Kidney (tissue), 14 donors: ENCODE results near the gene OGFR. TPM values are rescaled to one million over a fixed set of nuclear protein-coding genes. Genes with fewer than 3 reads are reported as not detected.

ENCODE experiments used
- DNase-seq, 5 donors: peaks; one replicate each; pipeline ENCODE4 v3.0.0-alpha.2; 2013 to 2020
- FAIRE-seq: peaks from 2 replicates; lab custom pipeline; 2012; peaks lifted over from hg19 to GRCh38; lab: Jason Lieb, UNC
- H3K27ac ChIP-seq, 2 donors: one replicate each; pipeline ENCODE4 v1.7.0; 2013; ENCODE audit warnings: low read depth in 2 of 2, low read length in 2 of 2, inconsistent platforms in 1 of 2
- H3K27me3 ChIP-seq: one replicate; pipeline ENCODE4 v1.7.1; 2013; ENCODE audit warnings: low read length, inconsistent platforms; ENCODE audit not compliant: control insufficient read depth, insufficient read depth
- H3K36me3 ChIP-seq, 3 donors: one replicate each; pipeline versions ENCODE4 v1.7.0 to v1.7.1; 2013; ENCODE audit warnings: low read length in 3 of 3, control low read depth in 1 of 3, inconsistent platforms in 1 of 3; ENCODE audit not compliant: insufficient read depth in 3 of 3, control insufficient read depth in 2 of 3
- H3K4me1 ChIP-seq, 3 donors: one replicate each; pipeline versions ENCODE4 v1.7.0 to v1.7.1; 2013; ENCODE audit warnings: low read length in 3 of 3, inconsistent platforms in 1 of 3, low read depth in 1 of 3; ENCODE audit not compliant: control insufficient read depth in 2 of 3, insufficient read depth in 2 of 3
- H3K4me3 ChIP-seq, 3 donors: one replicate each; pipeline versions ENCODE4 v1.7.0 to v1.8.1; 2013; ENCODE audit warnings: low read length in 3 of 3, control low read depth in 1 of 3, inconsistent platforms in 1 of 3
- H3K9ac ChIP-seq, 3 donors: one replicate each; pipeline versions ENCODE4 v1.7.0 to v1.7.1; 2013; ENCODE audit warnings: low read length in 3 of 3, control low read depth in 1 of 3, inconsistent platforms in 1 of 3
- H3K9me3 ChIP-seq, 3 donors: one replicate each; pipeline versions ENCODE4 v1.7.0 to v1.7.1; 2013; ENCODE audit warnings: low read length in 3 of 3, control low read depth in 1 of 3, inconsistent platforms in 1 of 3; ENCODE audit not compliant: control insufficient read depth in 2 of 3, insufficient read depth in 1 of 3
- CTCF ChIP-seq: IDR thresholded peaks from 3 replicates; pipeline ENCODE4 v1.5.1; 2012; ENCODE audit warnings: mild to moderate bottlenecking, moderate library complexity, borderline replicate concordance; ENCODE audit not compliant: insufficient read depth; ENCODE audit errors: extremely low read depth
- intact Hi-C: fragments of 100-400 bp; cut with DNase I; formaldehyde crosslinking; loops from one replicate; pipeline ENCODE4 v1.11.1; 2022
- polyA plus RNA-seq: library from polyadenylated mRNA; stranded (reverse); fragments of 350-450 nt; fragmentation: Illumina TruSeq; extraction: RNeasy Lipid Tissue Mini Kit (QIAGEN cat#74804); gene quantifications from one replicate; pipeline ENCODE4 v1.2.3, GENCODE V29; 2014; ENCODE audit warnings: low read depth, low replicate concordance; ENCODE audit not compliant: insufficient read depth
- total RNA-seq: library from RNA; stranded (reverse); fragmentation: NEBNext Ultra II Directional; extraction: Animal tissue kit (Norgen Biotek cat#: 25700); gene quantifications from one replicate; pipeline ENCODE4 v1.2.1, GENCODE V29; 2021
- donor health status: control.
- donor health status: control.
- donor health status: control.
- donor health status: control.
- donor health status: control.
- donor health status: DM: yes; HTN: yes; CAD: no.
- donor health status: Normal renal cell carcinoma (clear cell type).

OGFR gene
- total and polyA plus RNA-seq, 2 donors from 2014 or later = 33.7 to 46.8 TPM

- TF ChIP-seq CTCF = no peak
- DNase-seq (no peak), FAIRE-seq (no peak)
- intact Hi-C loops = no loop called here
- H3K36me3 ChIP-seq = no peaks in the 10 kb centered on the region
- H3K27me3 ChIP-seq = peaks cover 4% of the 10 kb centered on the region
- no peak overlapping the region for H3K9ac ChIP-seq
- no peak overlapping the region for H3K27ac ChIP-seq
- H3K9me3 ChIP-seq = no peaks in the 10 kb centered on the region
- H3K4me1 ChIP-seq = peaks cover 0 to 14% (median 0%) of the 10 kb centered on the region in 3 donors
- no peak overlapping the region for H3K4me3 ChIP-seq
These were observed 13.4 kb downstream of the OGFR start for GRCh38 chr20:62817975-62818591.

GRCh38 chr20:62818592-62819493 is 14.2 kb downstream of the OGFR start:
- peak; percentile 77 to 93 (median 82) for DNase-seq
- Histone ChIP-seq H3K27ac (no peak overlapping the region), H3K27me3 (peaks cover 4% of the 10 kb centered on the region)

GRCh38 chr20:62819494-62820174 is 15.0 kb downstream of the OGFR start:
- H3K4me1 ChIP-seq = peaks cover 0 to 18% (median 0%) of the 10 kb centered on the region in 3 donors
- no peak overlapping the region for H3K9ac ChIP-seq
- intact Hi-C loops = no loop called here
- no peaks in the 10 kb centered on the region for H3K36me3 ChIP-seq
- no peaks in the 10 kb centered on the region for H3K9me3 ChIP-seq
- H3K27ac ChIP-seq = no peak overlapping the region
- DNase-seq = no peak
- FAIRE-seq = no peak
- no peak overlapping the region for H3K4me3 ChIP-seq
- TF ChIP-seq CTCF = no peak
- peaks cover 4% of the 10 kb centered on the region for H3K27me3 ChIP-seq

More at GRCh38 chr20:62818592-62819493, 14.2 kb downstream of the OGFR start:
- Histone ChIP-seq H3K4me3 (no peak overlapping the region), H3K4me1 (peaks cover 0 to 14% (median 0%) of the 10 kb centered on the region in 3 donors), H3K9ac (no peak overlapping the region), H3K9me3 (no peaks in the 10 kb centered on the region), H3K36me3 (no peaks in the 10 kb centered on the region)
- intact Hi-C loops = no loop called here
- TF ChIP-seq CTCF = no peak
- FAIRE-seq = no peak
